UCSD-AML1 (cell line): ENCODE data around the gene IL23R.

Source experiments
- DNase-seq: peaks from one replicate; lab custom pipeline; 2025; ENCODE audit not compliant: unreplicated experiment; lab: John Stamatoyannopoulos, UW

Gene IL23R

DNA sequence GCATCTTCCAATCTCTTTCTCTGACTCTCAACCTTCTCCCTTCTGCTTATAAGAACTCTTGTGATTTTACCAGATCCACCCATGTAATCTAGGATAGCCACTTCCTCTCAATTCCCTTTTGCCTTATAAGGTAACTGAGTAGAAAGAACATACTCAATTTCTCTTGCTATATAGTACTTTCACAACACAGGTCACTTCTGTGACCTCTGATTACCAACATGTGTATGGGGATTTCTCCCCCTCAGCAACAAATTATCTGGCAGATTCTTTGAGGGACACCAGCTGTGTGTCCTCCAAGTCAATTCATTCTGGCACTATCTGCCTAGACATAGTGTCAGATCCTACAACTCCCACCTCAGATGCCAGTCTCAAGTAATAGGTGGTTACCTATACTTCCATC is 62.5 kb downstream of the IL23R start:
- no peak for DNase-seq

GRCh38 chr1:67230539-67230938 is 64.3 kb downstream of the IL23R start:
- no peak for DNase-seq

- no peak for DNase-seq
Measured at GRCh38 chr1:67236277-67236676, 70.0 kb downstream of the IL23R start.

- DNase-seq = no peak
Measured at GRCh38 chr1:67239738-67240137, 73.5 kb downstream of the IL23R start.

GRCh38 chr1:67241200-67241746 is 75.0 kb downstream of the IL23R start:
- DNase-seq = no peak

- DNase-seq = no peak
Measured at GRCh38 chr1:67242016-67242415, 75.8 kb downstream of the IL23R start.

- no peak for DNase-seq
Measured at GRCh38 chr1:67250051-67250653, 83.9 kb downstream of the IL23R start.

DNA sequence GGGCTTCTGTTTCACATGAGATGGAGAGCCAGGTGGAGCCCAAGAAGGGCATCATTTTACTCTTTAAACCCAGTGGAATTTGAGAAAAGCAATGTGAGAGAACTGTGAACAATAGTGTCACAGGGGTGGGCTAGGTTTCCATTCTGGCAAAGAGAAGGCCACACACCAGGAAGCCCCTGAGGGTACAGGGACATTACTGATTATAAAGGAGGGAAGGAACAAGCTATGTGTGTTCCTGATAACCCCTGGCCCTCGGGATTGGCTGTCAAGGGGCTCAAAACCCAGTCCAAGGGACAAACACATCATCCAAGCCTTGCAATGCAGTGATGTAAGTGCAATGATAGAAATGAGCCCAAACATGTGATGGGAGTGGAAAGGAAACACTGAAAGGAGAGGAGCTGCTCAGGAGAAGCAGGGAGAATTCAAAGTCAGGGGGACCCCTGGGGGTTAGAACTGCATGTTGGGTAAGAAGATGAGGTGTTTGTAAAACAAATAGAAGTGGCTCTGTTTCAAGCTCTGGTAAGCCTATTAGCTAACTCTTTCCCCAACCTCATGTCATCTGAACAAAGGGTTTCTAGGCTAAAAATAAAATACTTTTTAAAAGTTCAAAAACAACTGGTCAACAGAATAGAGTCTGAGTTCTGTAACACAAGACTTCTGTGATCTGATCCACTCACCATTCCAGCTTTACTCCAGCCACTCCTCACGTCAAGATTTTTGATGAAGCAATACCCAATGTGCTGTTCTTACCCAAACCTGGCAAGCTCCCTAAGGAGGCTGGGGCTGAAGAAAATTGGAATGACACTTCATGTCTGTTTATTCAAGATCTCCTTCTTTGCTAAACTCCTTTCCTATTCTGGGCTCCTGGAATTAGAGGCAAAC is 90.3 kb downstream of the IL23R start:
- DNase-seq = no peak

- no peak for DNase-seq
Measured at GRCh38 chr1:67257173-67257535, 90.9 kb downstream of the IL23R start.

- no peak for DNase-seq
Measured at GRCh38 chr1:67261680-67262079, 95.4 kb downstream of the IL23R start.

GRCh38 chr1:67262735-67263134 is 96.5 kb downstream of the IL23R start:
- DNase-seq = no peak

DNA sequence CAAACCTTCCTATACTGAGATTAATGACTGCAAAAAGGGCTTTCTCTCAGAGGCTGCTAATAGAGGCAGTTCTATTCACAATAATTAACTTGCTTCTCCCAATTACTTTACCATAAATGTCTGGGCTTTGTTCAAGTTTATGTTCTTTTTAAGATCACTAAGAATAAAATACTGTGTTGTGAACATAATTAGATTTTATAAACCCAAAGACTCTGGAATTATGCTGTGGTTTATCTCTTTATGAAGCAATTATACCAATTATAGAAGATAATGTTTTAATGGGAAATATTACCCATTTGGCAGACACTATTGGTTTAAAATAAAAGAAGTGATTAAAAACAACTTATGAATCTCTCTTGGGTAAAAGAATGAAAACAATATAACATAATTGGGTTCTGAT is 97.9 kb downstream of the IL23R start:
- no peak for DNase-seq

- DNase-seq = no peak
Measured at GRCh38 chr1:67264899-67265298, 98.6 kb downstream of the IL23R start.

GRCh38 chr1:67269061-67269460 is 102.8 kb downstream of the IL23R start:
- DNase-seq = no peak

DNA sequence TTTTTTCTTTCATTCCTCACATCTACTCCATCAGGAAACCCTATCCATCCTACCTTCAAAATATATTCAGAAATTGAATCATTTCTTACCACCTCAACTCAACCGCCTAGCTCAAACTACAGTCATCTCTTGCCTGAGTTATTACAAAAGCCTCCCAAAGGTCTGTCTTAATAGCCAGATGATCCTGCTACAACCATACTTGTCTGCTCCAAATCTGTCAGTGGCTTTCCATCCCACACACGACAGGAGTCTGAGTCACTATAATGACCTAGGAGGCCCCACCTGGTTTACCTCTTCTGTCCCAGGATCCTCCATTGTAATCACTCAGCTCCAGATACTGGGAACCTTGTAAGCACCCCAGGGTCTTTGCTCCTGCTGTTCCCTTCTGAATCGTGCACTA is 104.3 kb downstream of the IL23R start:
- DNase-seq = no peak

DNA sequence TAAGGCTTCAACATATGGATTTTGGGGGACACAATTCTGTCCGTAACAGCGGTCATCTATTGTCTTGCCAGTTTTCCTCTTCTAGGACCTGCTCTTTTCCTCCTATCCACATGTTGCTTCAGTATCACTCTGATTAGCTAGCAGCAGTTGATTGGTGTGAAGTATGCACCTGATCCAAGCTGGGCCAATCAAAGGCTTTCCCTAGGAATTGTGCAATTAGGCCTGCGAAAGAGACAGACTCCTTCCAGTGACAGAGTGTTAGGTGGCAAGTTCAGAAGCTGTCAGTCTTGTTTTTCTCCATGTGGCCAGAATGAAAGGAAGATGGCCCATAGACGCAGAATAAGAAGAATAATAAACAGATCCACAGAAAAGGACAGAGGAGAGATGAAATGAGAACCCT is 107.3 kb downstream of the IL23R start:
- no peak for DNase-seq

- no peak for DNase-seq
Measured at GRCh38 chr1:67274623-67275325, 108.5 kb downstream of the IL23R start.

- DNase-seq = no peak
Measured at GRCh38 chr1:67280696-67281095, 114.4 kb downstream of the IL23R start.

DNA sequence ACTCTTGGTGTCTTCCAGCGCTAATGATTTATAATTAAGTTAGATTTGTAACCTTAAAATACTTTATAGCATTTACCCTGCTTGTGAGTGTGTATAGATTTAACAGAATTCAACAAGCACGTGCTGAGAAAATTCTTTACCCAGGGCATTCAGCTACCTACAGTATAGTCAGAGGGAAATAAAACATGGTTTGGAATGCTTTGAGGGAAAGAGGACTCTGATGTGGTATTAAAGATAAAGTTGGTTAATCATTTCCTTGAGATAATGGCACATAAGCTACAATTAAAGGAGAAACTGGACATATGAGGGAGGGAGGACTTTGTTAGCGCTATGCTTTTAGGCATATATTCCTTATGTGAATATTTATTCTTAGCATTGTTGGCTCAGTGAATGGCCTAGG is 115.0 kb downstream of the IL23R start:
- DNase-seq = no peak

DNA sequence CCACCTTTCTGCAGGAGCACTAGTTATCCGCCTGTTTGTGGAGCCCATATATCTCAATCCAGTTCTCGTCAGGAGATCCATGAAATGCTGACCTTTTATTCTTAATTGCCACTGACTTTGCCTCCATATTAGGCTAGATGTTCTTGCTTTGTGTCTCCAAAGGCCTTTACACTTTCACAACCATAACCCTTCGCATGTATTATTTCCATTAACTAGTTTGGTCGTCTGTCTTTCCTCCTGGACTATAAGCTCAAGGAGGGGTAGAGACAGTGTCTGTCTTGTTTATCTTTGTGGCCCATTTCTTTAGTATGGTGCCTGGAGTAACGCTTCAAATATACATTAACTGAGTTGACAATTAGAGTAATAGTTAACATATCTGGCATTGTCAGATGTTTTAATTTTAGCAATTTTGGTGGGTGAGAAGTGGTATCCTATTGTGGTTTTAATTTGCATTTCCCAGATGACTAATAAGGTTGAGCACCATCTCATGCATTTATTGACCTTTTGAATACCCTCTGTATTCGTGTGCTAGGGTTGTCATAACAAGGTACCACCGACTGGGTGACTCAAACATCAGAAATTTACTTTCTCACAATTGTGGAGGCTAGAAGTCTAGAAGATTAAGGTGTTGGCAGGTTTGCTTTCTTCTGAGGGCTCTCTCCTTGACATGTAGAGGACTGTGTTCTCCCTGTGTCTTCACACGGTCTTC is 119.7 kb downstream of the IL23R start:
- DNase-seq = no peak

DNA sequence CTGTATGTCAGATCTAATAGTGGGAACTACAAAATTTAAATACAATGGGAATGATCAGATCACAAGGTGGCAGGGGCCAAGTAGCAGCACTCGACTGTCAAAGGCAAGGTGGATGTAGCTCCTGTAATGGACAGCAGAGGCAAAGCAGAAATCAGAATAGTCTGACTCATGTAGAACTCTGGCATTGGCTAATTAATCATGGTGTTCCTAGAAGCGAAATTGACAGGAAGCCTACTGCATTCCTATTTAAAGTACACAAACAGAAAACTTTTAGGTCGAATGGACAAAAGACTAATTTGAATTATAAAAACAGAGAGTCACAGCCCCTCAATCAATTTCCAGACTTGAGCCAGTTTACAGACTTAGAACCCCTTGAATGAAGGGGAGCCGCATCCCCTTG is 124.0 kb downstream of the IL23R start:
- no peak for DNase-seq
